SK-N-SH (cell line): ENCODE measurements around the gene FGF4. TPM values are rescaled to one million over a fixed set of nuclear protein-coding genes. Genes with fewer than 3 reads are reported as not detected.

Experiments used
- CTCF ChIA-PET: fragments of 300-600, 350-600 bp; formaldehyde crosslinking; extraction: SDS; loops from one replicate; lab custom pipeline; 2021; lab: Yijun Ruan, JAX
- POLR2A ChIA-PET: fragments of 350-600 bp; sonication (Branson Sonifier 250); formaldehyde crosslinking; extraction: SDS; loops from one replicate; lab custom pipeline; 2020; ENCODE audit warnings: antibody characterized with exemption, inconsistent platforms; lab: Yijun Ruan, JAX
- DNase-seq: peaks from one replicate; pipeline ENCODE4 v3.0.0; 2012
- H2AFZ ChIP-seq: fragments of 200-600 bp; sonication (generic); 2 replicates; pipeline ENCODE4 v1.8.1; 2016; ENCODE audit warnings: antibody characterized with exemption, mild to moderate bottlenecking, low read depth
- H3F3A ChIP-seq: fragments of 200-600 bp; sonication (generic); replicated peaks from 2 replicates; pipeline ENCODE3; 2016; ENCODE audit warnings: antibody characterized with exemption, mild to moderate bottlenecking; ENCODE audit not compliant: insufficient read depth
- H3K27ac ChIP-seq, 2 experiments: fragments of 200-500 bp in 1 of 2; fragments of 200-600 bp in 1 of 2; sonication (Bioruptor generic) in 1 of 2; sonication (generic), shearing (Covaris generic) in 1 of 2; 2 replicates each; pipeline versions ENCODE4 v1.5.1 to v1.6.1; 2014 to 2016; ENCODE audit warnings: low read depth in 2 of 2, inconsistent platforms in 1 of 2, low read length in 1 of 2, mild to moderate bottlenecking in 1 of 2, mixed read lengths in 1 of 2
- H3K27me3 ChIP-seq: fragments of 200-600 bp; sonication (generic), shearing (Covaris generic); 2 replicates; pipeline ENCODE4 v1.6.1; 2016; ENCODE audit warnings: mixed run types; ENCODE audit not compliant: insufficient read depth
- H3K36me3 ChIP-seq, 2 experiments: fragments of 200-500 bp in 1 of 2; fragments of 200-600 bp in 1 of 2; sonication (Bioruptor generic) in 1 of 2; sonication (generic) in 1 of 2; replicated peaks in 1 of 2; 2 replicates each; pipeline versions ENCODE3 to v1.5.1; 2014 to 2016; ENCODE audit warnings: low read length in 1 of 2, mild to moderate bottlenecking in 1 of 2; ENCODE audit not compliant: insufficient read depth in 2 of 2, control insufficient read depth in 1 of 2
- H3K4me1 ChIP-seq, 2 experiments: fragments of 200-500 bp in 1 of 2; fragments of 200-600 bp in 1 of 2; sonication (Bioruptor generic) in 1 of 2; sonication (generic), shearing (Covaris generic) in 1 of 2; 2 replicates each; pipeline versions ENCODE4 v1.5.1 to v1.6.1; 2014 to 2016; ENCODE audit warnings: low read depth in 1 of 2, low read length in 1 of 2, mixed run types in 1 of 2; ENCODE audit not compliant: insufficient read depth in 2 of 2, control insufficient read depth in 1 of 2
- H3K4me2 ChIP-seq: fragments of 200-600 bp; sonication (generic), shearing (Covaris generic); 2 replicates; pipeline ENCODE4 v1.6.1; 2017; ENCODE audit warnings: mixed run types
- H3K4me3 ChIP-seq, 2 experiments: fragments of 200-500 bp in 1 of 2; fragments of 200-600 bp in 1 of 2; sonication (Bioruptor generic) in 1 of 2; sonication (generic), shearing (Covaris generic) in 1 of 2; 2 replicates each; pipeline versions ENCODE4 v1.5.1 to v1.8.1; 2014 to 2016; ENCODE audit warnings: low read depth in 2 of 2, inconsistent platforms in 1 of 2, low read length in 1 of 2, mild to moderate bottlenecking in 1 of 2, mixed read lengths in 1 of 2, moderate library complexity in 1 of 2
- H3K79me2 ChIP-seq: fragments of 200-600 bp; sonication (generic); 2 replicates; pipeline ENCODE4 v1.8.1; 2017; ENCODE audit warnings: mild to moderate bottlenecking; ENCODE audit not compliant: insufficient read depth
- H3K9ac ChIP-seq: fragments of 200-600 bp; sonication (generic); 2 replicates; pipeline ENCODE4 v1.6.1; 2017; ENCODE audit warnings: mixed run types
- H3K9me2 ChIP-seq: fragments of 200-600 bp; sonication (generic); 2 replicates; pipeline ENCODE4 v1.6.1; 2017; ENCODE audit warnings: mixed run types
- H3K9me3 ChIP-seq: fragments of 200-600 bp; sonication (generic); 2 replicates; pipeline ENCODE4 v1.6.1; 2017; ENCODE audit warnings: mixed run types, mild to moderate bottlenecking, moderate library complexity
- H4K20me1 ChIP-seq: fragments of 200-600 bp; sonication (generic); 2 replicates; pipeline ENCODE4 v1.6.1; 2017; ENCODE audit warnings: mild to moderate bottlenecking, mixed run types; ENCODE audit not compliant: insufficient read depth
- EZH2phosphoT487 ChIP-seq: fragments of 200-600 bp; sonication (generic); IDR thresholded peaks from 2 replicates; pipeline ENCODE4 v1.6.1; 2017; ENCODE audit warnings: low read depth, mixed run types, mild to moderate bottlenecking, antibody characterized with exemption, moderate library complexity, borderline replicate concordance
- FOXM1 ChIP-seq: IDR thresholded peaks from 2 replicates; pipeline ENCODE4 v1.4.0; 2012; ENCODE audit warnings: low read depth, mild to moderate bottlenecking
- GATA2 ChIP-seq: sonication (generic); formaldehyde crosslinking; IDR thresholded peaks from 2 replicates; pipeline ENCODE4 v1.5.0; 2020; ENCODE audit warnings: mild to moderate bottlenecking, missing genetic modification reagents
- IRF3 ChIP-seq: fragments of 150-350 bp; IDR thresholded peaks from 2 replicates; pipeline ENCODE4 v1.6.1; 2016; ENCODE audit warnings: mild to moderate bottlenecking, low read depth, low read length
- JUND ChIP-seq: IDR thresholded peaks from 2 replicates; pipeline ENCODE4 v1.4.0; 2012
- MAX ChIP-seq: IDR thresholded peaks from 2 replicates; pipeline ENCODE4 v1.4.0; 2012; ENCODE audit warnings: low read depth
- NRF1 ChIP-seq: IDR thresholded peaks from 2 replicates; pipeline ENCODE4 v1.6.1; 2012; ENCODE audit warnings: low read depth, mild to moderate bottlenecking, low read length
- PBX3 ChIP-seq: IDR thresholded peaks from 2 replicates; pipeline ENCODE4; 2012
- YY1 ChIP-seq: IDR thresholded peaks from 2 replicates; pipeline ENCODE4 v1.4.0; 2012; ENCODE audit warnings: low read depth, mild to moderate bottlenecking
- WGBS: methylation state at CpG from one replicate; pipeline ENCODE4 v1.1.6; 2017; ENCODE audit warnings: low lambda C conversion rate; 5-methylcytosine and 5-hydroxymethylcytosine counted together
- polyA plus RNA-seq, 3 experiments: library from polyadenylated mRNA; depleted of rRNA; stranded (reverse); fragments of >200 nt; gene quantifications; 2 replicates each; pipeline ENCODE4 v1.2.3, GENCODE V29; 2012

Gene FGF4
- polyA plus RNA-seq, 1 of the 3 experiments (the other 2 are of a cell fraction) = not detected

GRCh38 chr11:69778373-69778772 lies 3.2 kb upstream of the FGF4 start:
- no peak for DNase-seq
- Histone ChIP-seq H3K4me1 (no peaks in the 10 kb centered on the region), H3F3A (no peaks in the 10 kb centered on the region), H3K36me3 (no peaks in the 10 kb centered on the region), H4K20me1 (no peaks in the 10 kb centered on the region), H3K4me3 (no peak overlapping the region), H3K9me2 (no peaks in the 10 kb centered on the region), H2AFZ (no peak overlapping the region), H3K9me3 (no peaks in the 10 kb centered on the region), H3K9ac (no peak overlapping the region), H3K4me2 (no peak overlapping the region), H3K27me3 (peaks cover 34% of the 10 kb centered on the region), H3K79me2 (no peaks in the 10 kb centered on the region), H3K27ac (no peak overlapping the region)
- TF ChIP-seq MAX (no peak), IRF3 (no peak), PBX3 (no peak), GATA2 (no peak), NRF1 (no peak), FOXM1 (no peak), EZH2phosphoT487 (no peak)
- POLR2A ChIA-PET = interaction anchor here (0.7 kb wide), 1 partner anchor 750 kb away, joined by 3 read pairs; no protein-coding TSS in a partner anchor
- CTCF ChIA-PET = interaction anchor here (0.9 to 1.6 kb wide), 3 partner anchors 10 to 64 kb away, joined by 3 to 4 read pairs (median 4); no protein-coding TSS in a partner anchor
- 52% methylated on average over 6 of the region's 8 CpGs for WGBS

- Histone ChIP-seq H3K4me2 (no peak overlapping the region), H3K9me3 (no peaks in the 10 kb centered on the region), H3K4me3 (no peak overlapping the region), H3K9ac (no peak overlapping the region), H3K79me2 (no peaks in the 10 kb centered on the region), H3K4me1 (no peaks in the 10 kb centered on the region), H3K27ac (no peak overlapping the region), H2AFZ (no peak overlapping the region), H3K27me3 (peaks cover 38% of the 10 kb centered on the region), H3F3A (peaks cover 3% of the 10 kb centered on the region), H4K20me1 (no peaks in the 10 kb centered on the region), H3K36me3 (no peaks in the 10 kb centered on the region), H3K9me2 (no peaks in the 10 kb centered on the region)
- TF ChIP-seq JUND (no peak), NRF1 (no peak), YY1 (no peak)
- ChIA-PET POLR2A (no interaction called here), CTCF (interaction anchor here (0.6 to 1.7 kb wide), 4 partner anchors 13 to 142 kb away, joined by 3 to 4 read pairs (median 3); no protein-coding TSS in a partner anchor)
- DNase-seq = peak; percentile 41
- 9% methylated on average over 13 of the region's 107 CpGs for WGBS
Observed at GRCh38 chr11:69774354-69775162, 583 bp downstream of the FGF4 start.
